Midbrain (tissue), 1 donor: ENCODE results near the gene ELOVL7.
A peak's percentile ranks its signal among the peaks of the same experiment; 100 is the strongest.
"Not testable (repeated sequence)": the region's sequence is repeated elsewhere in the genome, so short reads cannot be mapped to it uniquely, and the experiment has no call there.

Experiments used
- DNase-seq: peaks from one replicate; lab custom pipeline; 2025; lab: John Stamatoyannopoulos, UW

ELOVL7 gene

GRCh38 chr5:60830581-60831127 is 13.4 kb downstream of the ELOVL7 start:
- no peak for DNase-seq

DNA sequence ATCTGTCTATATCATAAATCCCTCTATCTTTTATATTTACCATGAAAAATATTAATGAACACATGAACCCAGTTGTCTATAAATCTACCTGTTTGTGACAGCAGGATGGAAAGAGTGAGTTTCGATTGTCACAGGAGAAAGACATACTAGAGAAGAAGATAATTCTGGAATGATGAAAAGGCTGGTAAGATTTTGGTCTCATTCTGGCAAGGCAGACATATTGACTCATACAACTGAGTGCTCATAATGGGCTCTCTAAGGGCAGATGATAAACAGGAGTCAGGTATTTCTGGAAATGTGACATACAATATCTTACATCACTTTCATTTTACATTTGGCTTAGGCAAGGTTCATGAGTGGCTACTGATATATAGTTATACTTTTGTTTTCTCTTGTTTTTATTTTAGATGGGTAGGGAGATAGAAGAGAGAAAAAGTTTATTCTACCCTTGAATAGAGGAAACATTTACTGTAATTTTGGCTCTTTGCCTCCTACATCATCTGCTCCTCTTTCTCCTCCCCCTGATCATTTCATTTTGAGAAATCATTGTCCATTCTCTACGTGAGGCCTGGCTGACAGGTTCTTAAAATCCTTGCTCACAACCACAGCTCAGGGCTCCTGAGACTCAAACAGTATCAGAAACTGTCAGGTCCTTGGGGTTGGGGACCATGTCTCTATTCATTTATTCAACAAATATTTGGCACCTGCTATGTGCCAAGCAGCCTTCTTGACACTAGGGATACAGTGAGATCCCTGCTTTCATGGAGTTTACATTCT is 14.4 kb downstream of the ELOVL7 start:
- no peak for DNase-seq

GRCh38 chr5:60827201-60827600 is 16.9 kb downstream of the ELOVL7 start:
- no peak for DNase-seq

- no peak for DNase-seq
Observed at GRCh38 chr5:60826653-60827052, 17.4 kb downstream of the ELOVL7 start.

DNA sequence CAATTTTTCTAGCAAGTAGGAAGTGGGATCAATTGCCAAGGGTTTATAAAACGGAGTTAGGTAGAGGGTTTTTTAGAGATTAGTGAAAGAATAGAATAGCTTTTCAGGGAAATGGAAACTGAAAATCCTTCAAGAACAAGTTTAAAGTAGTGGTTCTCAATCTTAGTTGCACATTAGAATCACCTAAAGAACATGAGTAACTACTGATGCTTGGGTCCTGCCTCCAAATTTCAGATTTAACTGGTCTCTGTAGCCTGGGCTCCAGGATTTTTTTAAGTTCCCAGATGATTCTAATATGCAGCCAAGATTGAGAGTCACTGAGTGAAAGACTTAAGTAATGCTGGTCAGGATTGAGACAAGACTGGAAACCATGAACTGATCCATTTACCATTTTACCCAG is 20.5 kb downstream of the ELOVL7 start:
- DNase-seq: no peak

GRCh38 chr5:60822285-60822556 is 21.8 kb downstream of the ELOVL7 start:
- DNase-seq: no peak

GRCh38 chr5:60821488-60822284 is 22.4 kb downstream of the ELOVL7 start:
- DNase-seq: no peak

- no peak for DNase-seq
Observed at GRCh38 chr5:60820593-60821487, 23.2 kb downstream of the ELOVL7 start.

- not testable (repeated sequence) for DNase-seq
Observed at GRCh38 chr5:60816138-60816537, 27.9 kb downstream of the ELOVL7 start.

DNA sequence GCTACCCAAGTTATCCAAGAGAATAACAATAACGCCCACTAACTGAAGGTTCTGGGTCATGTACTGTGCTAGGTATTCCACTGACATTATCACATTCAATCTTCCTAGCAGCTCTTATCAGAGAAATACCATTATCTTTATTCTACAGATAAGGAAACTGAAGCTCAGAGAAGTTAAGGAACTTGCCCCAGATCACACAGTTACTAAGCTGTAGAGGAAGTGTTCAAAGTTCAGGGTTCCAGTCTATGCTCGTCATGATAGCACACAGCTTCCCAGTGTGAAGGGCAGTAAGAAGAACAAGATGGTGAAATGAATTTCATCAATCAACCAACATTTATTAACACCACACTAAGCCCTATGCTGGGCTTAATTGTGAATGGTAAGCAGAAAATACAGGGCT is 29.6 kb downstream of the ELOVL7 start:
- no peak for DNase-seq

DNA sequence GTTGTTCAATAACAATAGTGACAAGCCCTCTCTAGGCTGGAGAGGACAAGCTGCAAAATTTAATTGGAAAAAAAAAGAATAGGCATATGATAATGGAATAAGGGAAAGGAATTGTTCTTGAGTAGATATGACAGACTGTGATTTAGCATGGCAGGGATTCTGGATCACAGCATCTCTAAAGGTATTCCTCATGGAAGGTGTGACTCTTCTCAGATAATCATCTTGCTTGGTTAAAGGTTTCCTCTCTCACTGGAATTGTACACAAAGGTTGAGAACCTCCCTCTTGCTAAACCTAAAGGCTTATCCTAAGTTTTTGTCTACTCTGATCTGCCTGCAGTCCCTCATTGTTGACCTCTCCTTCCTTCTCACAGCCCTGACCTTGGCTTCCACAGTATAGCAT is 31.6 kb downstream of the ELOVL7 start:
- DNase-seq: no peak

DNA sequence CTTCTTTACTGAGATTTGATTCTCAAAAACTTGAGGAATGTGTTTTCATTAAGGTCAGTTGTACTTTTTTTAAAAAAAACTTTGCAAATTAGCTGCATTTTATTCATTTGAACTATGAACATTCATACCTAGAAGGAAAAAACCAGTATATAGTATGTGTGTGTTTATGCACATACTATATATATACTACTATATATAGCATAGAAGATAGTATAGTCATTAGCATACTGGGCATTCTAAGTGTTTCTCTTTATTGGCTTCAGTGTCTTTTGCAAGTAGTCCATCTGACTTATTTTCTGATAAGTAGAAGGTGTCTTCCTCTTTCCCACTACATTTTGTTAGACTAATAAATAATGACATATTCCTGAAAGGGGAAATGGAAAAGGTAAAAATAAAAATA is 33.0 kb downstream of the ELOVL7 start:
- DNase-seq: no peak

DNA sequence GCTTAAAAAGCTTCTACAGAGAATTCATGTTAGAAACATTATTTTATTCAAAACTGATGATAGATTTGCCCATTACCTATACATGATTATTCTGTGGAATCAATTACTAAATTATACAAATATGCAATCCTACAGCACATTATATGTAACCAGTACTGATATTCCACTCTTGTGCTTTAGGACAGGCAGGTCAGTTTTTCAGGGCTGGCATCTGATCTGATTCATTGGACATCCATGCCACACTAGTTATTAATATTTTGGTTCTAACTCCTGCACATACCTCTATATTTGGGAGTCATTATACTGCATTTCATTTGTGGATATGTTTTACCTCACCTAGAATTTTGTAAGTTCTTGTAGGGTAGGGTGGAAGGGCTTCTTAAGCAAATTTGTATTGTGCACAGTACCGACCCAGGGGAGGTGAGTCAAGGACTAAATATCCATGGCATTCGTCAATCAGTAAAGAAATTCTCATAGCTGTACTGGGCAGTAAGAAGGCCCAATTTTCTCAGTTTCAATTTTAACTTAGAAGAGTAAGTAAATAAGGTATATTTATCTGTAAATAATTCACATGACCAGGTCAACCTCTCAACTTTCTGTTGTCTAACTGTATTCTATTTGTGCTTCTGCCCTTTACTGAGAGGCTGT is 33.5 kb downstream of the ELOVL7 start:
- no peak for DNase-seq

DNA sequence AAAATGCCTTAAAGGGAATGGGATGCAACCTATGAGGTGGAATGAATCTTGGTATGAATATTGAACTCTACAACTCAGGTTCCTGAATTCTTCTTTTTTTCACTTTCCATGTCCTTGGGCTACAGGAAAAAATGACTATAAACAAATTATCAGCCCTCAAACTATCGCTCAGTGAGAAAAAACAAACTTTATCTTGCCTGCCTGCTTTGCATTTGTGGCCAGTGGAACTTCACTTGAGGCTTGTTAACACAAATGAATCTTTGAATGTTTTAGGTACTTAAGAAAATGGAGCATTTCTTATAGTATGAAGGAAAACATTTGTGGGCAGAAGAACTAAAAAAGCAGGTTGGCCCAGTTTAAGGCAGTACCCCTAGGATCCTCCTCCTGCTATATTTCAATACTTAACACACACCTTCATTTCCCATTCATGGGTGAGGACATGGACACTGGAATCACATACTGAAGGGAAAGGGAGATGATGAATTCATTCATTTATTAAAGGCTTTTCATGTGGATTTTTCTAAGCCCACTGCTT is 34.1 kb downstream of the ELOVL7 start:
- no peak for DNase-seq

GRCh38 chr5:60806591-60807243 is 37.4 kb downstream of the ELOVL7 start:
- DNase-seq: no peak

DNA sequence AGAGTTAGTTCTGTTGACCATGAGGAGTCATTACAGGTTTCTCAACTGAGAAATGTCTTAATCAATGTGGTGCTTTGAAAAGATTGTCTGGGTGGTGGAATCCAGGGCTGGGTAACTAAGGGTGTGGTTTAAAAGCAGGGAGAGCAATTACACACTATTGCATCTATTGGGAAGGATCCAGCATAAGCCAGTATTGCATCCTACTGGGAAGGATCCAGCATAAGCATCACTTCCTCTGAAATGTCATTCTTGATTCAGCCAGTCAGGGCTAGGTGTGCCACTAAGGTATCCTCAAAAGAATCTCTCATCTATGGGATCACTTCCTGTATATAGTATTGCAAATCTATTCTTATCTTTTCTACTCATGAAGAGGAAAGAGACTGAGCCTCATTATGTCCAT is 38.6 kb downstream of the ELOVL7 start:
- DNase-seq: no peak

- DNase-seq: no peak
Observed at GRCh38 chr5:60803712-60804111, 40.4 kb downstream of the ELOVL7 start.

DNA sequence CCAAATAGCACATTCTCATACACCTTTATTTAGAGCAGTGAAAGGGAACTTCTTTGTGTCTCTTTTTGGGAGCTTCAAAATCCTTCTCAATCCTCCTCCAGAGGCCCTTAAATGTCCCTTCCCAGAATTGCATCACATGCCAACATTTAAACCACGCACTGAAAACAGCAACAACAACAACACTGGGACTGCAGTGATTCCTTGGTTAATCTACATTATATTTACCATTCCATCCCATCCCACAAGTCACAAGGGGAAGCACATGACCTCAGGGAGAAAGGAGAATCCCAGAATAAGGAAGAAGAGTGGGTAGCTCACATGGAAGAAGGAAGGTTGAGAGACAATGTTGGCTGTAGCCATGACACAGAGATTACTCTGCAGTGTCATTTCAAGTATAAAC is 41.1 kb downstream of the ELOVL7 start:
- no peak for DNase-seq

DNA sequence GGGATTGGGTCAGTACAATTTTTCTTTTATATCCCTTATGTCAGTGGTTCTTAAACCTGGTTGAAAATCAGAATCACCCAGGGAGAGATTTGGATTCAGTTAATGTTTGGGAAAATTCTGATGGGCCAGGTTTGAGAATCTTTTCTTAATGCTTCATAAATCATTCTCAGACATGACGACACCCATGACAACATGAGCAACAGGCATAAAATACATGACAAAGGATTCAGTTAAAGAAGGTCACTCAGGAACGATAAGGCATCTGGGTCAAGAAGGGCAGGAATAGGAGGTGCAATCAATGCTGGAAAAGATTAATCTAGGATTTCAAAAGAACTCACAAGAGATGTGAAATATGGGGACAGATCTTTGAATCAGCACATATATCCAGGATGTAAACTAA is 41.8 kb downstream of the ELOVL7 start:
- DNase-seq: no peak

DNA sequence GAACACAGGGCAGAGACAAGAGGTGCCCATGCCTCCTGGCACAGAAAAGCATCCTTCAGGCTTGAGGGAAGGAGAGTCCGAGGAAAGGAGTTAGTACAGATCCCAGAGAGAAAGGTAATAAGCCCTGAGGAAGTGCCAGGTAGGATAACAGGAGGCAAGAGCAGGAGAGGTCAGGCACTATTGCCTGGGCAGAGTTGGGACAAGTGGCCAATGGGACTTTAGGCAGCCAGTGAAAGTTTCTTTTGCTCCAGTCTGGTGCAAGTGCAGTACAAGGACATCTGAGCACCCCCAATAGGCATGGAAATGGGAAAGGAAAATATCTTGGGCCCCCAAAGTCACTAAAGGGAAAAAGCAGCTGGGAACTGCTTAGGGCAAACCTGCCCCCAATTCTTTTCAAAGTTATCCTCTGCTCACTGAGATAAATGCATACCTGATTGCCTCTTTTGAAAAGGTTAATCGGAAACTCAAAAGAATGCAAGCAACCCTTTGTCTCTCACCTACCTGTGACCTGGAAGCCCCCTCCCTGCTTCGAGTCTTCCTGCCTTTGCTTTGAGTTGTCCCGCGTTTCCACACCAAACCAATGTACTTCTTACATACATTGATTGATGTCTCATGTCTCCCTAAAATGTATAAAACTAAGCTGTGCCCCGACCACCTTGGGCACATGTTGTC is 46.5 kb downstream of the ELOVL7 start:
- peak; percentile 4 for DNase-seq
